ENCODE results near the gene C16orf74. TPM values are rescaled to one million over a fixed set of nuclear protein-coding genes. Genes with fewer than 3 reads are reported as not detected.

Gene C16orf74
- total and polyA plus RNA-seq, 2 experiments from 2014 or later = 5.3 to 7.8 TPM

GRCh38 chr16:85664580-85665372 lies 86.1 kb downstream of the C16orf74 start:
- Histone ChIP-seq H4K20me1 (ENCODE audit: insufficient read depth, poor library complexity, severe bottlenecking) (peaks cover 6% of the 10 kb centered on the region), H3K79me2 (no peaks in the 10 kb centered on the region), H3K4me3 (no peak overlapping the region), H3K27me3 (no peaks in the 10 kb centered on the region), H3K27ac (no peak overlapping the region), H3K9me3 (ENCODE audit: low read depth) (no peaks in the 10 kb centered on the region), H3K9me2 (replicated peaks; ENCODE audit: insufficient read depth) (no peaks in the 10 kb centered on the region), H2AFZ (no peak overlapping the region), H3K36me3 (replicated peaks; ENCODE audit: insufficient read depth, low read depth) (no peaks in the 10 kb centered on the region), H3K4me2 (no peak overlapping the region), H3K4me1 (ENCODE audit: insufficient read depth) (no peaks in the 10 kb centered on the region)
- WGBS (ENCODE audit: low lambda C conversion rate, missing lambda C conversion rate) = 93% methylated on average over 27 of the region's 27 CpGs
- TF ChIP-seq CTCF (IDR thresholded peaks at IDR 0.05; ENCODE audit: poor library complexity) (no peak), EZH2phosphoT487 (IDR thresholded peaks at IDR 0.05; ENCODE audit: low read depth, severe bottlenecking, unreplicated experiment) (no peak), EZH2 (IDR thresholded peaks at IDR 0.05; ENCODE audit: borderline replicate concordance) (no peak)
- DNase-seq (ENCODE audit: low spot score) = no peak

GRCh38 chr16:85663891-85664321 lies 87.0 kb downstream of the C16orf74 start:
- no peak overlapping the region for H3K4me2 ChIP-seq
- no peaks in the 10 kb centered on the region for H3K27me3 ChIP-seq
- no peaks in the 10 kb centered on the region for H3K36me3 ChIP-seq (replicated peaks; ENCODE audit: insufficient read depth, low read depth)
- H3K4me3 ChIP-seq = no peak overlapping the region
- no peak overlapping the region for H2AFZ ChIP-seq
- DNase-seq (ENCODE audit: low spot score) = no peak
- H3K4me1 ChIP-seq (ENCODE audit: insufficient read depth) = no peaks in the 10 kb centered on the region
- H3K9me2 ChIP-seq (replicated peaks; ENCODE audit: insufficient read depth) = no peaks in the 10 kb centered on the region
- H4K20me1 ChIP-seq (ENCODE audit: insufficient read depth, poor library complexity, severe bottlenecking) = peaks cover 6% of the 10 kb centered on the region
- TF ChIP-seq CTCF (IDR thresholded peaks at IDR 0.05; ENCODE audit: poor library complexity) (no peak), EZH2phosphoT487 (IDR thresholded peaks at IDR 0.05; ENCODE audit: low read depth, severe bottlenecking, unreplicated experiment) (no peak), EZH2 (IDR thresholded peaks at IDR 0.05; ENCODE audit: borderline replicate concordance) (no peak)
- H3K79me2 ChIP-seq = no peaks in the 10 kb centered on the region
- no peaks in the 10 kb centered on the region for H3K9me3 ChIP-seq (ENCODE audit: low read depth)
- H3K27ac ChIP-seq = no peak overlapping the region
- WGBS (ENCODE audit: low lambda C conversion rate, missing lambda C conversion rate) = 92% methylated on average over 12 of the region's 12 CpGs

- H3K79me2 ChIP-seq = peaks cover under 1% of the 10 kb centered on the region
- no peak overlapping the region for H3K27ac ChIP-seq
- WGBS (ENCODE audit: low lambda C conversion rate, missing lambda C conversion rate) = 97% methylated on average over 38 of the region's 38 CpGs
- no peak overlapping the region for H3K4me2 ChIP-seq
- H3K4me3 ChIP-seq = no peak overlapping the region
- TF ChIP-seq EZH2phosphoT487 (IDR thresholded peaks at IDR 0.05; ENCODE audit: low read depth, severe bottlenecking, unreplicated experiment) = no peak
- no peak for TF ChIP-seq CTCF (IDR thresholded peaks at IDR 0.05; ENCODE audit: poor library complexity)
- TF ChIP-seq EZH2 (IDR thresholded peaks at IDR 0.05; ENCODE audit: borderline replicate concordance) = no peak
- peaks cover 8% of the 10 kb centered on the region for H4K20me1 ChIP-seq (ENCODE audit: insufficient read depth, poor library complexity, severe bottlenecking)
- no peaks in the 10 kb centered on the region for H3K9me3 ChIP-seq (ENCODE audit: low read depth)
- no peaks in the 10 kb centered on the region for H3K4me1 ChIP-seq (ENCODE audit: insufficient read depth)
- no peak for DNase-seq (ENCODE audit: low spot score)
- no peak overlapping the region for H2AFZ ChIP-seq
- H3K36me3 ChIP-seq (replicated peaks; ENCODE audit: insufficient read depth, low read depth) = no peaks in the 10 kb centered on the region
- H3K9me2 ChIP-seq (replicated peaks; ENCODE audit: insufficient read depth) = no peaks in the 10 kb centered on the region
- H3K27me3 ChIP-seq = no peaks in the 10 kb centered on the region
Observed at GRCh38 chr16:85662976-85663830, 87.7 kb downstream of the C16orf74 start.
